Keratinocyte (primary cell): ENCODE results near the gene HOXC11.

Source experiments
- EZH2 ChIP-seq: IDR thresholded peaks from one replicate; pipeline ENCODE4 v1.6.1; 2012; ENCODE audit warnings: inconsistent platforms, mild to moderate bottlenecking, low read length, moderate library complexity
- TF ChIP-seq, protein P1 (sequence below), 3 experiments: IDR thresholded peaks in 1 of 3; conservative IDR thresholded peaks in 1 of 3; optimal IDR thresholded peaks in 1 of 3; 2 replicates in 2 of 3; 3 replicates in 1 of 3; pipeline versions ENCODE3 to v1.5.1; 2011; ENCODE audit warnings: low read length in 3 of 3, mild to moderate bottlenecking in 3 of 3, moderate library complexity in 2 of 3, control low read depth in 1 of 3, inconsistent platforms in 1 of 3; ENCODE audit not compliant: insufficient read depth in 2 of 3; ENCODE audit errors: extremely low read depth in 1 of 3

DNA sequence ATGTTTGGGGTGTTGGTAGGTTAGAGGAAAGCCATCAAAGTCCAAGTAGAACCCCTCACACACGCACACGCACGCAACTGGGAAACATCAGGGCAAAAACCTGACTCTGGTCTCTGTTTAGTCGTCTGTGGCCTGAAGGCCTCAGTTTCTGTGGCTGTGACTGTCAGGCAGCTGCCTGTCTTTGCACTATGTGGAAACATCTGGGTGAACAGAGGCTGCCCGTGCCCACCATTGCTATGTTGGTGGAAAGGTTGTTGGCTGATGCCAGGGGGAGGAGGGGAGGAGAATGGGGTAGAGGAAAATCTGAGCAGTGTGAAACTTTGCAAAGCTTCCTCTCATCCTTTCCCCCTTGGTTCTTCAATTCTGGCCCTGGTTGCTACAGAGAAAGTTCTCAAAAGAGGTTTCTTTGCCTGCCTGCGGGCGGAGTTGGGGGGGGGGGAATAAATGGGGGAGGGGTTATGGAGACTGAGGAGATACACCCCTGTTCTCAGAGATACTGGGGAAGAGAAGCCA, 19.5 kb downstream of the HOXC11 start:
- TF ChIP-seq, protein P1, sequence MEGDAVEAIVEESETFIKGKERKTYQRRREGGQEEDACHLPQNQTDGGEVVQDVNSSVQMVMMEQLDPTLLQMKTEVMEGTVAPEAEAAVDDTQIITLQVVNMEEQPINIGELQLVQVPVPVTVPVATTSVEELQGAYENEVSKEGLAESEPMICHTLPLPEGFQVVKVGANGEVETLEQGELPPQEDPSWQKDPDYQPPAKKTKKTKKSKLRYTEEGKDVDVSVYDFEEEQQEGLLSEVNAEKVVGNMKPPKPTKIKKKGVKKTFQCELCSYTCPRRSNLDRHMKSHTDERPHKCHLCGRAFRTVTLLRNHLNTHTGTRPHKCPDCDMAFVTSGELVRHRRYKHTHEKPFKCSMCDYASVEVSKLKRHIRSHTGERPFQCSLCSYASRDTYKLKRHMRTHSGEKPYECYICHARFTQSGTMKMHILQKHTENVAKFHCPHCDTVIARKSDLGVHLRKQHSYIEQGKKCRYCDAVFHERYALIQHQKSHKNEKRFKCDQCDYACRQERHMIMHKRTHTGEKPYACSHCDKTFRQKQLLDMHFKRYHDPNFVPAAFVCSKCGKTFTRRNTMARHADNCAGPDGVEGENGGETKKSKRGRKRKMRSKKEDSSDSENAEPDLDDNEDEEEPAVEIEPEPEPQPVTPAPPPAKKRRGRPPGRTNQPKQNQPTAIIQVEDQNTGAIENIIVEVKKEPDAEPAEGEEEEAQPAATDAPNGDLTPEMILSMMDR (optimal IDR thresholded peaks at IDR 0.05 in 1 of 3, IDR thresholded peaks at IDR 0.05 in 1 of 3, conservative IDR thresholded peaks at IDR 0.05 in 1 of 3; ENCODE audit: extremely low read depth in 1 of 3, insufficient read depth in 2 of 3, low read length in 3 of 3) = no peak
- TF ChIP-seq EZH2 = no peak
